ENCODE results near the gene PER1. TPM values are rescaled to one million over a fixed set of nuclear protein-coding genes. Genes with fewer than 3 reads are reported as not detected.
A peak's percentile ranks its signal among the peaks of the same experiment; 100 is the strongest.

Gene PER1
- total and polyA plus RNA-seq, 2 of the 4 experiments (the other 2 are of a cell fraction): 3.4 to 10.5 TPM

- H4K5ac ChIP-seq (ENCODE audit: low read depth, low read length): peak overlapping the region; percentile 15; the same call in 1 of the 2 replicates
- H3K4me1 ChIP-seq (ENCODE audit: control insufficient read depth, insufficient read depth, low read length): peaks cover 11% of the 10 kb centered on the region
- in situ Hi-C loops (cut with MboI; ENCODE audit: low sequenced_read_pairs) (no loop called here), intact Hi-C loops (cut with micrococcal nuclease) (loop anchor here (1.0 to 5.0 kb wide), 5 partner anchors 35 to 115 kb away; partner anchors contain the start of gene HES7), dilution Hi-C loops (cut with HindIII; ENCODE audit: low sequenced_read_pairs, unreplicated experiment) (no loop called here)
- CTCF ChIA-PET: interaction anchor here (0.7 to 1.1 kb wide), 2 partner anchors 35 to 68 kb away, joined by 3 read pairs; no protein-coding TSS in a partner anchor
- H3K9me3 ChIP-seq (ENCODE audit: control insufficient read depth, insufficient read depth, low read length): no peaks in the 10 kb centered on the region
- no peak overlapping the region for H2BK20ac ChIP-seq (ENCODE audit: low read depth, low read length)
- no peaks in the 10 kb centered on the region for H3K36me3 ChIP-seq (ENCODE audit: control insufficient read depth, insufficient read depth, low read length)
- peak overlapping the region; percentile 73; the same call in 1 of the 2 replicates for H2AK5ac ChIP-seq (ENCODE audit: low read depth, low read length)
- H3K4me2 ChIP-seq (ENCODE audit: low read depth, low read length): peak overlapping the region; percentile 88
- peak overlapping the region in 1 of 2 experiments; percentile 58; a peak in 1 of 4 replicates for H4K8ac ChIP-seq (ENCODE audit: low read depth in 2 of 2, low read length in 2 of 2)
- peak overlapping the region; percentile 92 for H2AFZ ChIP-seq (replicated peaks; ENCODE audit: low read length, poor library complexity)
- peaks cover 14% of the 10 kb centered on the region for H3K9me1 ChIP-seq (ENCODE audit: insufficient read depth, low read length)
- TF ChIP-seq CTCF (conservative IDR thresholded peaks at IDR 0.05; ENCODE audit: low read depth, low read length) (peak; percentile 39; the same call in 1 of the 2 replicates), SMC3 (IDR thresholded peaks at IDR 0.05; ENCODE audit: low read depth, low read length) (no peak), POLR2A (IDR thresholded peaks at IDR 0.05; ENCODE audit: low read depth, low read length) (no peak), FOS (IDR thresholded peaks at IDR 0.05; ENCODE audit: low read depth, low read length) (peak; percentile 80), MAZ (IDR thresholded peaks at IDR 0.05; ENCODE audit: borderline replicate concordance, low read depth, low read length) (peak; percentile 16; the same call in 1 of the 2 replicates), RFX5 (IDR thresholded peaks at IDR 0.05; ENCODE audit: low read depth, low read length) (no peak), ELK1 (IDR thresholded peaks at IDR 0.05; ENCODE audit: borderline replicate concordance, low read depth, low read length) (no peak), RAD21 (IDR thresholded peaks at IDR 0.05; ENCODE audit: low read length) (peak; percentile 14), MXI1 (IDR thresholded peaks at IDR 0.05; ENCODE audit: borderline replicate concordance, low read depth, low read length) (0 out of 2 replicates have a peak, but pooled peaks have one; percentile 34), USF2 (IDR thresholded peaks at IDR 0.05; ENCODE audit: low read depth, low read length) (0 out of 2 replicates have a peak, but pooled peaks have one; percentile 13), RCOR1 (IDR thresholded peaks at IDR 0.05; ENCODE audit: insufficient replicate concordance, low read length) (no peak), CEBPB (IDR thresholded peaks at IDR 0.05; ENCODE audit: low read depth, low read length) (no peak), MAFK (IDR thresholded peaks at IDR 0.05; ENCODE audit: low read depth, low read length) (peak; percentile 49; the same call in 1 of the 2 replicates)
- peaks cover 22% of the 10 kb centered on the region for H4K20me1 ChIP-seq (ENCODE audit: insufficient read depth, low read length)
- no peak overlapping the region for H3K56ac ChIP-seq (ENCODE audit: extremely low read depth, insufficient read depth, low read length)
- H3K14ac ChIP-seq (replicated peaks; ENCODE audit: low read depth, low read length): peak overlapping the region; percentile 72
- ATAC-seq (ENCODE audit: low read depth) (peak; percentile 51), DNase-seq (peak; percentile 97)
- peak overlapping the region; percentile 83 for H2AK9ac ChIP-seq (replicated peaks; ENCODE audit: low read depth, low read length, poor library complexity)
- peak overlapping the region; percentile 87 for H2BK5ac ChIP-seq (ENCODE audit: low read depth, low read length, poor library complexity, severe bottlenecking)
- no peak overlapping the region for H2BK15ac ChIP-seq (ENCODE audit: low read depth, low read length)
- peak overlapping the region; percentile 59 for H3K9ac ChIP-seq (ENCODE audit: low read depth, low read length)
- H3K27me3 ChIP-seq (ENCODE audit: control insufficient read depth, insufficient read depth, low read length): no peaks in the 10 kb centered on the region
- peak overlapping the region; percentile 3; the same call in 1 of the 2 replicates for H2BK120ac ChIP-seq (ENCODE audit: low read depth, low read length)
- H3K4me3 ChIP-seq (ENCODE audit: insufficient read depth, low read depth, low read length): peak overlapping the region; percentile 50
- H3K23ac ChIP-seq (ENCODE audit: low read depth, low read length): peak overlapping the region; percentile 76
- peak overlapping the region; percentile 30; the same call in 1 of the 2 replicates for H3K18ac ChIP-seq (ENCODE audit: low read depth, low read length)
- H4K91ac ChIP-seq (ENCODE audit: insufficient read depth, low read depth, low read length): peak overlapping the region; percentile 9; the same call in 1 of the 2 replicates
- peaks cover 0 to 16% of the 10 kb centered on the region in 2 experiments; a peak in 2 of 4 replicates for H3K79me1 ChIP-seq (ENCODE audit: low read depth in 1 of 2, low read length in 2 of 2)
- POLR2A ChIA-PET (ENCODE audit: unreplicated experiment): interaction anchor here (0.6 kb wide), 1 partner anchor 49 kb away, joined by 6 read pairs; no protein-coding TSS in a partner anchor
- 2% methylated on average over 8 of the region's 32 CpGs; no CpG with 5 or more reads in 1 of the 2 experiments for WGBS, 2 experiments (ENCODE audit: extremely low coverage in 2 of 2, insufficient read length in 1 of 2)
- BruUV-seq (replicated peaks): no TSS peak
- peak overlapping the region; percentile 52 for H3K4ac ChIP-seq (ENCODE audit: low read depth, low read length)
- H3K27ac ChIP-seq (ENCODE audit: insufficient read depth, low read length): peak overlapping the region; percentile 54
Measured at GRCh38 chr17:8186787-8187516, 34.7 kb upstream of the PER1 start.

Data from IMR-90 (cell line).